ENCODE data around the gene NOX5.

DNA sequence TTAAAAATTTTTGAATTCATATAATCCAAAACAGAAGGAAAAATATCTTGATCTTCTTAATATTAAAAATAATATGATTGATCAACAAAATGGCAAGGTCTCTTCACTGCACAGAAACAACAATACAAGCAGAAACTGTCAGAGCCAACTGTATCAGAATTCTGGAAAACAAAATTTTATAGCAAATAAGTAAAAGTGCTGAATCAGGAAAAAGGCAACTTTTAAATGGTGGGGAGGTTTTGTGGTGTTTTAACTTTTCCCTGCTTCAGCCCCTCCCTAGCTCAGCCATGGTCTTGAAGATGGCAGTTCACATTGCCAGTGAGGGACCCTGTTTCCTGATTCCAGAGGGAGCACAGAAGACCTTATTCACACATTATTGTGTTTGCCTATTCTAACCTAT is 46.5 kb upstream of the NOX5 start:
- TF ChIP-seq TAF1 (IDR thresholded peaks at IDR 0.05; ENCODE audit: borderline replicate concordance, low read depth, low read length): no peak
- no peak for TF ChIP-seq POLR2A (IDR thresholded peaks at IDR 0.05; ENCODE audit: low read depth, low read length)

Measured in GM12892 (cell line).